Activated naive CD8-positive, alpha-beta T cell treated with anti-CD3 and anti-CD28 coated beads for 36 hours (primary cell): Measurements from ENCODE around the gene ANKRD9. TPM values are rescaled to one million over a fixed set of nuclear protein-coding genes. Genes with fewer than 3 reads are reported as not detected.
"Not testable (repeated sequence)": the region's sequence is repeated elsewhere in the genome, so short reads cannot be mapped to it uniquely, and the experiment has no call there.

Experiments
- DNase-seq: peaks from one replicate; pipeline ENCODE4 v3.0.0; 2021
- H3K27ac Mint-ChIP-seq: one replicate; pipeline ENCODE4 v1.8.0; 2022; ENCODE audit warnings: mild to moderate bottlenecking, moderate library complexity, mixed read lengths
- H3K27me3 Mint-ChIP-seq: one replicate; pipeline ENCODE4 v1.8.0; 2022; ENCODE audit warnings: mild to moderate bottlenecking, mixed read lengths
- H3K36me3 Mint-ChIP-seq: one replicate; pipeline ENCODE4 v1.8.0; 2021; ENCODE audit warnings: mild to moderate bottlenecking, mixed read lengths
- H3K4me1 Mint-ChIP-seq: one replicate; pipeline ENCODE4 v1.8.0; 2021; ENCODE audit warnings: mixed read lengths
- H3K4me3 Mint-ChIP-seq: one replicate; pipeline ENCODE4 v1.8.0; 2022; ENCODE audit warnings: mild to moderate bottlenecking, moderate library complexity, mixed read lengths
- H3K9me3 Mint-ChIP-seq: one replicate; pipeline ENCODE4 v1.8.0; 2022; ENCODE audit warnings: mixed read lengths
- total RNA-seq, 2 experiments: library from RNA; stranded (reverse); gene quantifications; one replicate each; pipeline ENCODE4 v1.2.3, GENCODE V29; 2021

The ANKRD9 gene
- total RNA-seq, 2 experiments from 2014 or later = 10.7 to 10.9 TPM

DNA sequence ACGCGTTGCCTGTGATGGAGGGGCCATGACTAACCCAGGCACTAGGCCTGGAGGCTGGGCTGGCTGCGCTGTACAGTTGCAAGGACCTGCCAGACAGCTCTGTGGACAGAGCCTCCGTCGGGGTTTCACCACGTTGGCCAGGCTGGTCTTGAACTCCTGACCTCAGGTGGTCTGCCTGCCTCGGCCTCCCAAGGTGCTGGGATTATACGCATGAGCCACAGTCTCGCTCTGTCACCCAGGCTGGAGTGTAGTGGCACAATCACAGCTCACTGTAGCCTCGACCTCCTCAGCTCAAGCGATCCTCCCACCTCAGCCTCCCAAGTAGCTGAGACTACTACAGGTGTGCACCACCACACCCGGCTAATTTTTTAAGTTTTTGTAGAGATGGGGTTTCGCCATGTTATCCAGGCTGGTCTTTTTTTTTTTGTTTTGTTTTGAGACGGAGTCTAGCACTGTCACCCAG, 31.5 kb upstream of the ANKRD9 start:
- H3K9me3 Mint-ChIP-seq, DNase-seq, H3K27ac Mint-ChIP-seq, H3K4me1 Mint-ChIP-seq, H3K4me3 Mint-ChIP-seq, H3K36me3 Mint-ChIP-seq: not testable (repeated sequence)
- peaks cover 22% of the 10 kb centered on the region for H3K27me3 Mint-ChIP-seq

DNA sequence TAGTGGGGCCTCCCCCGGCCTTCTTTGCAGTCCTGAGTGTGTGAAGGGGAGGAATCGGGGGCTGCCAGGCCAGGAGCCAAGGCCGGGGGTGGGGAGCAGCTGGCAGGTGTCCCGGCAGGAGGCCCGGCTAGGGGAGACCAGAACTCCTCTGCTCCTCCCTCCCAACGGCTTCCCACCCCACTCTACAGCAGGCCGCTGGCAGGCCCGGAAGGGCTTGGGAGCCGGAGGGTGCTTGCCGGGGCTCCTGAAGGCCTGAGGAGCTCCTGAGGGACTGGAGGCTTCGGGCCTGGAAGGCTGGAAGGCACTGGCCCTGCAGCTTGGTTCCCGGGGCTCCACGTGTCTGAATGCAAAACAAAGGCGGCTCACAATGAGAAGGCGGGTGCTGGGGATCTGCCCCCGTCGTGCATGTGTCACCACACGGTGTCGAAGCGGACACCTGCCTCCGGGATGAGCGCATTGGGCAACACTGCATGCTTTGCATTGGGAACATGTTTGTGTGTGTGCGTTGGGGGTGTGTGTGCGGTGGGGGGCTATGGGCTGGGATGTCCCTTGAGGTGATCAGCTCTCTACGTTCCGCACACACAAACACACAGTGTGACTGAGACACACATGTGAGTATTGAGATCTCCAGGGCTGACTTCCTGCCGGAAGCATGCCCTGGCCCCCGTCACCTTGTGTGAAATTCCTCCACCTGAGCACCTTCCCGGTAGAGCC, 30.9 kb upstream of the ANKRD9 start:
- no peak for DNase-seq
- H3K4me1 Mint-ChIP-seq = peaks cover 2% of the 10 kb centered on the region
- H3K4me3 Mint-ChIP-seq = no peak overlapping the region
- H3K27ac Mint-ChIP-seq = no peak overlapping the region
- H3K36me3 Mint-ChIP-seq = no peaks in the 10 kb centered on the region
- H3K9me3 Mint-ChIP-seq = no peaks in the 10 kb centered on the region
- H3K27me3 Mint-ChIP-seq = peaks cover 16% of the 10 kb centered on the region

DNA sequence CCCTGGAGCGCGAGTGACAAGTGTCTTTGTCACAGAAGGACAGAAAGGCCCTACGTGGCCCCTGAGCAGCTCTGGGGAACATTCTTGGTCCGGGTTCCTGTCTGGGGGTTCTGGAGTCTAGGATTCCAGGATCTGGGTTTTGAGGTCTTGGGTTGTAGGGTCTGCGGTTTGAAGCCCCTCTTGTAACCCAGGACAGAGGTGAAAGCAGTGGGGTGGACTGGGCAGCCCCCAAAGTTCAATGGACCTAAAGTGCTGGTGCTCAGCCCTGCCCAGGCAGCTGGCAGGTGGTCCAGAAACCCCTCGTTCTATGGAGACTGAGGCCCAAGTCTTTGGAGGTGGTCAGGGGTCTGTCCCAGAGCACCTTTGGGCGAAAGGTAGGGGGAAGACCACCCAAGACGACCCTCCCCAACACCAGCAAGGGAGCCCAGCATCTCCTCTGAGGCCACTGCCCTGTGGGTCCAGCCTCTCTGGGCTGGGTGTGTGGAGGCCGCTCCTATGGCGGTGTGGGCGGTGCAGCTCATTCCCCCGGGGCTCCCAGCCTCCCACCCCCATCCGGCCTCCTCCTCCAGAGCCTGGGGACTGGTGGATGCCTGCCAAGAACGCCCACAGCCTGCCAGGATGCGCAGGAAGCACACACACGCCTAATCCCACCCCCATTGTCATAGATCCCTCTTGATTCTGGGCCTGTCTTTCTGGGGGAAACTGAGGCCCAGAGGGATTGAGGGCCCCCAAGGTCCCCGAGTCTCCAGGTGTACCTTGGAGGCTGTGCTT, 30.2 kb upstream of the ANKRD9 start:
- H3K4me3 Mint-ChIP-seq = no peak overlapping the region
- H3K27ac Mint-ChIP-seq = no peak overlapping the region
- peaks cover 11% of the 10 kb centered on the region for H3K27me3 Mint-ChIP-seq
- no peak for DNase-seq
- H3K4me1 Mint-ChIP-seq = no peaks in the 10 kb centered on the region
- H3K9me3 Mint-ChIP-seq = no peaks in the 10 kb centered on the region
- no peaks in the 10 kb centered on the region for H3K36me3 Mint-ChIP-seq

DNA sequence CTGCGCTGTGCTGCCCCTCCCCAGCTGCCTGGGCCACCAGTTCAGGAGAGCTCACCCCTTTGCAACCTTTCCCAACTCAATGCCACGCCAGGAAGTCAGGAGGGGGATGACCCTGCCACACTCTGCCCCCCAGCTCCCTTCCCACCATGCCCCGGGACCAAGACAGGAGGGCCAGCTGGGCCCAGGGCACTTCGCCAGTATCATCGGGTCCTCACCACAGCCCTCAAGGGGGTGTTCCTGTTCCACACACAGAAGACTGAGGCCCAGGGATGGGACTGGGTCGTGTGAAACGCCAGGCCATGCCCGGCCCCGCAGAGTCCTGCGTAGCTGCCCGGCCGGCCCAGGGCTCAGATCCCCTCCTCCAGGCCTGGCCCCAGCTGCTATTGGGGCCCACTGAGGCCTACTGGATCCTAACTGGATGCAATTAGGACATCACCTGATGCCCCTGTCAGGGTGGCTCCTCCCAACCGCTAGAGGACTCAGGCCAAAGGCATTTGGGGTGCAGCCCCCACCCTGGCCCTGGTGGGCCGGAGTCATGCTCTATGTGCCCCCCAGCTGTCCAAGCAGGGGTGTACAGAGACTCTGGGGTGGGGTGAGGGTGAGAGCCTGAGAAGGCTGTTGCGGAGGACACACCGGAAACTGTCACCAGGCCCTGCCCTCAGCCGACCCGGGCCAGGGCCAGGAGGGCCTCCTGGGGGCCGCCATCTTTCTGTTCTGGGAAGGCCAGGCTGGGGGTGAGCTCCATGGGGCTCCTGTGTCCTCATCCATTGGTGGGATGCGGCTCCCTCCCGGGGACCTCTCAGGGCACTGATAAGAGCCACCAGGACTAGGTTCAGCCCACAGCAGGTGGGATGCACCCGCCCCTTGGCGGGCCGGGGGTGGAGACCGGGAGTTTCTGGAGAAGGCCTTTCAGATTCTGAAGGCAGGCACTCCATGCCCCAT, 29.3 kb upstream of the ANKRD9 start:
- no peaks in the 10 kb centered on the region for H3K36me3 Mint-ChIP-seq
- DNase-seq = no peak
- no peak overlapping the region for H3K4me3 Mint-ChIP-seq
- H3K9me3 Mint-ChIP-seq = no peaks in the 10 kb centered on the region
- no peak overlapping the region for H3K27ac Mint-ChIP-seq
- H3K27me3 Mint-ChIP-seq = peaks cover 6% of the 10 kb centered on the region
- no peaks in the 10 kb centered on the region for H3K4me1 Mint-ChIP-seq

DNA sequence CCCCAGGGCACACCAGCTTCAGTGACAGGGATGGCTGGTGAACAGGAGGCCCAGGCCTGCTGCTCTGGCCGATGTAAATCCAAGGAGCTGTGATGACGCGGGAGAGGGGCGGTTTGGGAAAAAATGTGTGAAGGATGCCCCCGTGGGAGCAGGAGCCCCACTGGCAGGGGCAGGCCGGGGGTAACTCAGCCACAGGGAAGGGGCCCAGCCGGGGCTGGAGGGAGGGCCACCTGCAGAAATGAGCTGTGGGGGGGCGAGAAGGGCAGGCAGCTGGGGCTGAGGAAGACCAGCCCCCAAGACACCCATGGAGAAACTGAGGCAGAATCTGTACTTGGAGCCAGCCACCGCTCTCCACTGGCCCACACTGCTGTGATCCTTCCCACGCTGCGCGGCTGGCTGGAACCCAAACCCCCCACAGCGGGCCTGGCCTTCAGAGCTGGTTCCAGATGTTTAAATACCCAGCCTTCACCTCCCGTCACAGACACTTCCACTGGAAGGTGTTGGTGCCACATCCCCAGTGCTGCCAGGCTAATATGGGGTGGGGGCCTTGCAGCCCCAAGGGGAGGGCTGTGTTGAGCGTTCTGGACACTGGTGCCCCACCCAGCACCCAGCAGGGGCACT, 28.5 kb upstream of the ANKRD9 start:
- Mint-ChIP-seq H3K4me1 (no peaks in the 10 kb centered on the region), H3K27ac (no peak overlapping the region), H3K4me3 (no peak overlapping the region), H3K36me3 (no peaks in the 10 kb centered on the region), H3K27me3 (peaks cover 3% of the 10 kb centered on the region), H3K9me3 (no peaks in the 10 kb centered on the region)
- no peak for DNase-seq

DNA sequence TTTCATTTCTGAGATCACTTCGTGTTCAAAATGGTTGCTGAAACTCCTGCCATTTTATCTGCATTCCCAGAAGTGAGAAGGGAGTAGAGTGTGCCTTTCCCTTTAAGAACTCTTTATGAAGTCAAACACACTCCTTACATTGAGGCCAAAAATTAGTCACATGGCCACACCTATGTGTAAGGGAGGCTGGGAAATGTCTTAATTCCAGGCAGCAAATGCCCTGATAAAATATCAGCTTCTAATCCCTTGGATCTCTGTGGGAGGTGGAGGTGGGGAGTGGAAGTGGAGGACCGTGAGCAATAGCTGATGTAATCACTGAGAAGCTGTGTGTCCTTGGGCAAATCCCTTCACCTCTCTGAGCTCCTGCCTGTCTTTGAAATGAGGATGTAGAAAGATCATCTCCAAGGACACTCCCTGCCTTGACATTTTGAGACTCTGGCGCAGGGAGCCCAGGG, 22.7 kb upstream of the ANKRD9 start:
- Mint-ChIP-seq H3K27ac (no peak overlapping the region), H3K4me1 (no peaks in the 10 kb centered on the region), H3K36me3 (no peaks in the 10 kb centered on the region), H3K4me3 (no peak overlapping the region), H3K27me3 (no peaks in the 10 kb centered on the region), H3K9me3 (no peaks in the 10 kb centered on the region)
- no peak for DNase-seq

DNA sequence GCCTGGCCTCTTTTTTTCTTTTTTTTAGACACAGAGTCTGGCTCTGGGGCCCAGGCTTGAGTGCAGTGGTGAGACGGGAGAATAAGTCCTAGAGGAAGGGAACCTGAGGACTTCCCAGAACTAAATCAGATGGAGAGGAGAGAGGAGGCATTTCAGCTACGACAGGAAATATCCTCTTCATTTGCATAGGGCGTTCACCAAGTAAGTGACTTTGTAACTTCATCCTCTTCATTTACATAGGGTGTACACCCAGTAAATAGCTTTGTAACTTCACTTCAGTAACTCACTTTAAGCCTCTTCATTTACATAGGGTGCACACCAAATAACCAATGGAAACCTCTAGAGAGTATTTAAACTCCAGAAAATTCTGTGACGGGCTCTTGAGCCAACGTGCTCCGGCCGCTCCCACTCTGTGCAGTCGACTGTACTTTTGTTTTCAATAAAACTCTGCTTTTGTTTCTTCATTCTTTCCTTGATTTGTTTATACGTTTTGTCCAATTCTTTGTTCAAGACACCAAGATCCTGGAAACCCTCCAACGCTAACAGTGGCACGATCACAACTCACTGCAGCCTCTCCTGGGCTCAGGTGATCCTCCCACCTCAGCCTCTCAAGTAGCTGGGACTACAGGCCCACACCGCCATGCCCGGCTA, 21.4 kb upstream of the ANKRD9 start:
- H3K9me3 Mint-ChIP-seq = no peaks in the 10 kb centered on the region
- H3K27ac Mint-ChIP-seq = no peak overlapping the region
- DNase-seq = no peak
- peaks cover under 1% of the 10 kb centered on the region for H3K4me1 Mint-ChIP-seq
- no peak overlapping the region for H3K4me3 Mint-ChIP-seq
- H3K36me3 Mint-ChIP-seq = no peaks in the 10 kb centered on the region
- no peaks in the 10 kb centered on the region for H3K27me3 Mint-ChIP-seq

DNA sequence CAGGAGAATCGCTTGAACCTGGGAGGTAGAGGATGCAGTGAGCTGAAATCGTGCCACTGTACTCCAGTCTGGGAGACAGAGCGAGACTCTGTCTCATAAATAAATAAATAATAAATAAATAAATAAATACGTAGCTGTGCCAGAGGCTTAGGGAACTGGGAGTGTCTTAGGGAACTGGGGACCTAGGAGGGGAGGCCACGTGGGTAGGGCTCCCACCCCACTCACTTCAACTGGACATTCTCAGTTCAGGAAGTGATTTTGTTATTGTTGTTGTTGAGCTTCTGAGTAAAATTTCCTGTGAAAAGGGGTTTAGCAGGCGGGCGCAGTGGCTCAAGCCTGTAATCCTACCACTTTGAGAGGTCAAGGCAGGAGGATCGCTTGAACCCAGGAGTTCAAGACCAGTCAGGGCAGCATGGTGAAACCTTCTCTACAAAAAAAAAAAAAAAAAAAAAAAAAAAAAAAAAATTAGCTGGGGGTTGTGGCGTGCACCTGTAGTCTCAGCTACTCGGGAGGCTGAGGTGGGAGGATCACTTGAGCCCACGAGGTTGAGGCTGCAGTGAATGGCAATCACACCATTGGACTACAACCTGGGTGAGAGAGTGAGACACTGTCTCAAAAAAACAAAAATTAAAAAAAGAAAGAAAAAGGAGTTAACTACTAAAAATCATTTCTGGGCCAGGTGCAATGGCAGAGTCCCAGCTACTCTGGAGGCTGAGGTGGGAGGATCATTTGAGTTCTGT, 19.0 kb upstream of the ANKRD9 start:
- Mint-ChIP-seq H3K27ac (no peak overlapping the region), H3K4me1 (peaks cover 18% of the 10 kb centered on the region), H3K36me3 (no peaks in the 10 kb centered on the region), H3K27me3 (no peaks in the 10 kb centered on the region), H3K9me3 (no peaks in the 10 kb centered on the region), H3K4me3 (no peak overlapping the region)
- DNase-seq = no peak

DNA sequence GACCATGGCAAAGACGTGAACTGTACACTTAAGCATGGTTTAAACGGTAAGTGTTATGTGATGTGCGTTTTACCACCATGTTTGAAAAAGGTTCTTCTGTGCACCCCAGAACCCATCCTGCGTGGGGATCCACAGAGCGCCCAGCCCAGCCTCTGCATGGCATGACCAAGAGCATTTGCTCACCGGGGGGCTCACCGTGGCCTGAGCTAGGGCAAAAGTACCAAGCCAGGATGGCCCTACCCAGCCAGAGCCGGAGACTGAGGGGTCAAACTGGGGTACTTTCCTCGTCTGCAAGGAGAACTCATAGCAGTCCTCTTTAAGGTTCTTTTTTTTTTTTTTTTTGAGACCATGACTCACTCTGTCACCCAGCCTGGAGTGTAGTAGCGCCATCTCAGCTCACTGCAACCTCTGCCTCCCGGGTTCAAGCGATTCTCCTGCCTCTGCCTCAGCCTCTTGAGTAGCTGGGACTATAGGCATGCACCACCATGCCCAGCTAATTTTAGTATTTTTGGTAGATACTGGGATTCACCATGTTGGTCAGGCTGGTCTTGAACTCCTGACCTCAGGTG, 16.4 kb upstream of the ANKRD9 start:
- Mint-ChIP-seq H3K27me3 (no peaks in the 10 kb centered on the region), H3K4me3 (peak overlapping the region; percentile 81), H3K36me3 (no peaks in the 10 kb centered on the region), H3K27ac (peak overlapping the region; percentile 50), H3K9me3 (no peaks in the 10 kb centered on the region), H3K4me1 (peaks cover 25% of the 10 kb centered on the region)
- DNase-seq = no peak

DNA sequence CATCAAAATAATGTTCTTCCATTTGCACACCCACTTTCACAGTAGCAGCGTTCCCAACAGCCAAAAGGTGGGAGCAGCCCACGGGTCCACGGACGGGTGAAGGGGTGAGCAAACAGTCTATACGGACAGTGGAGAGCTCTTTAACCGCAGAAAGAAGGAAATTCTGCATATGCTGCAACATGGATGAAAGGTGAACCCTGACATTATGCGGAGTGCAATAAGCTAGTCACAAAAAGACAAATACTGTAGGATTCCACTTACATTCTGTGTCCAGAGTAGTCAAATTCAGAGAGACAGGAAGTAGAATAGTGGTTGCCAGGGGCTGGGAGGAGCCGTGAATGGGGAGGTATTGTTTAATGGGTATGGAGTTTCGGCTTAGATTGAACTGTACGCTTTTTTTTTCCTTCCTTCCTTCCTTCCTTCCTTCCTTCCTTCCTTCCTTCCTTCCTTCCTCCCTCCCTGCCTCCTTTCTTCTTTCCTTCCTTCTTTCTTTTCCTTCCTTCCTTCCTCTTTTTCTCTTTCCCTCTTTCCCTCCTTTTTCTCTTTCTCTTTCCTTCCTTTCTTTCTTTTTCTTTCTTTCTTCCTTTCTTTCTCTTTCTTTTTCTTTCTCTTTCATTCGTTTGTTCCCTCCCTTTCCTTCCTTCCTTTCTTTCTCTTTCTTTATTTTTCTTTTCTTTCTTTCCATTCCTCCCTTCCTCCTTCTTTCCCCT, 15.8 kb upstream of the ANKRD9 start:
- Mint-ChIP-seq H3K36me3 (no peaks in the 10 kb centered on the region), H3K27ac (peak overlapping the region; percentile 76), H3K4me1 (peaks cover 25% of the 10 kb centered on the region), H3K4me3 (peak overlapping the region; percentile 81), H3K27me3 (no peaks in the 10 kb centered on the region), H3K9me3 (no peaks in the 10 kb centered on the region)
- peak; percentile 38 for DNase-seq

DNA sequence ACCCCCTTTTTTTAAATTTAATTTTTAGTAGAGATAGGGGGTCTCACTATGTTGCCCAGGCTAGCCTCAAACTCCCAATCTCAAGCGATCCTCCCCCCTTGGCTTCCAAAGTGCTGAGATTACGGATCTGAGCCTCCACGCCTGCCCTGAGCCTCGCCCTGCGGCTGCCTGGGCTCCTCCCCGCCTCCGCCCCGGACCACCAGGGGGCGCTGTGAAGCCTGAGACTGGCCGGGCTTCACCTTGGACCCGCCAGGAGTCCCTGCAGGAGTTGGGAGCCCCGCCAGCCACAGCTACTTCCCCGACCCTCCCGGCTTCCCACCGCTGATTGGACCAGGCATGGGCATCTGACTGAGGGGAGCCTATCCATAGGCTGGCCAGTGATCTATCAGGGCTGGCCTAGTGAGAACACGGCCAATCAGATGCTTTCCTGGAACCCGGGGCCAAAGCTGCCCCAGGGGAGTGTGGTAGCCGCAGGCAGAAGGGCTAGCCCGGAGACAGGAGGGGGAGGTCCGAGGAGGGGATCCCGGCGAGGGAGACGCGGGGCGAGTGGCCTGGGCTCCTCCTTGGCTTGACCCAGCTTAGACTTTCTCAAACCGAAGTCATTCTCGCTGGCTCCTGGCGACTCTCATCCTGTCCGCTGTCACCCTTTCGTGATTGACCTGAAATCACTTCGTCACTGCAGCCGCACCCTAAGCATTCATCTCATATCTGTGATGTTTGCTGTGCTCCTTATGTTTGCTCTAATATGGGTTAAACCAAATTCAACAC, 15.1 kb upstream of the ANKRD9 start:
- no peaks in the 10 kb centered on the region for H3K36me3 Mint-ChIP-seq
- DNase-seq = peak; percentile 98
- H3K4me1 Mint-ChIP-seq = peaks cover 25% of the 10 kb centered on the region
- peak overlapping the region; percentile 76 for H3K27ac Mint-ChIP-seq
- H3K27me3 Mint-ChIP-seq = no peaks in the 10 kb centered on the region
- no peaks in the 10 kb centered on the region for H3K9me3 Mint-ChIP-seq
- peak overlapping the region; percentile 81 for H3K4me3 Mint-ChIP-seq
